ENCODE measurements around the gene OSBPL10.

OSBPL10 gene

DNA sequence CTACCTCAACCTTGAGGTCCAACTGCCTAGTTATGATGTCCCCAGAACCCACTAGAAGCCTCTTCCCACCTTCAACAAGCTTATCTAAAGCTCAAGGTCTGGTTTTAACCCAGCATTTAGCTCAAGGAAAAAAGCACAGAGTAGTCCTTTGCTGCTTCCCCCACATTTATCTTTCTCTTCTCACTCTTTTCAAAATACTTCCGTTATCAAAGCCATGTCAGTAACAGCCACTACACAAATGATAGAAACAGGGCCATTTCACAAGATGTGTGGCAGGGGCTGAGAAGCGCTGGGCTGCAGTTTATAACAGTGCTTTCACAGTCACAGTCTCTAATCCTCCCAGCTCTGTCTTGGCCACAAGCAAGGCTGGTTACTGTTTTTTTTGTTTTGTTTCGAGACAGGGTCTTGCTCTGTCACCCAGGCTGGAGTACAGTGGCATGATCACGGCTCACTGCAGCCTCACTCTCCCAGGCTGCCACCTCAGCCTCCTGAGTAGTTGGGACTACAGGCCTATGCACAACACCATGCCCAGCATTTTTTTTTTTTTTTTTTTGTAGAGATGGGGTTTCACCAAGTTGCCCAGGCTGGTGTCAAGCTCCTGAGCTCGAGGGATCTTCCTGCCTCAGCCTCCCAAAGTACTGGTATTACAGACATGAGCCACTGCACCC is 218.8 kb downstream of the OSBPL10 start:
- no peak for DNase-seq (ENCODE audit: low read depth)
- no peak overlapping the region for H3K4me3 ChIP-seq (replicated peaks; ENCODE audit: low read depth, low read length)
- TF ChIP-seq, protein P1, sequence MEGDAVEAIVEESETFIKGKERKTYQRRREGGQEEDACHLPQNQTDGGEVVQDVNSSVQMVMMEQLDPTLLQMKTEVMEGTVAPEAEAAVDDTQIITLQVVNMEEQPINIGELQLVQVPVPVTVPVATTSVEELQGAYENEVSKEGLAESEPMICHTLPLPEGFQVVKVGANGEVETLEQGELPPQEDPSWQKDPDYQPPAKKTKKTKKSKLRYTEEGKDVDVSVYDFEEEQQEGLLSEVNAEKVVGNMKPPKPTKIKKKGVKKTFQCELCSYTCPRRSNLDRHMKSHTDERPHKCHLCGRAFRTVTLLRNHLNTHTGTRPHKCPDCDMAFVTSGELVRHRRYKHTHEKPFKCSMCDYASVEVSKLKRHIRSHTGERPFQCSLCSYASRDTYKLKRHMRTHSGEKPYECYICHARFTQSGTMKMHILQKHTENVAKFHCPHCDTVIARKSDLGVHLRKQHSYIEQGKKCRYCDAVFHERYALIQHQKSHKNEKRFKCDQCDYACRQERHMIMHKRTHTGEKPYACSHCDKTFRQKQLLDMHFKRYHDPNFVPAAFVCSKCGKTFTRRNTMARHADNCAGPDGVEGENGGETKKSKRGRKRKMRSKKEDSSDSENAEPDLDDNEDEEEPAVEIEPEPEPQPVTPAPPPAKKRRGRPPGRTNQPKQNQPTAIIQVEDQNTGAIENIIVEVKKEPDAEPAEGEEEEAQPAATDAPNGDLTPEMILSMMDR (IDR thresholded peaks at IDR 0.05; ENCODE audit: low read length, missing control alignments), result no peak

DNA sequence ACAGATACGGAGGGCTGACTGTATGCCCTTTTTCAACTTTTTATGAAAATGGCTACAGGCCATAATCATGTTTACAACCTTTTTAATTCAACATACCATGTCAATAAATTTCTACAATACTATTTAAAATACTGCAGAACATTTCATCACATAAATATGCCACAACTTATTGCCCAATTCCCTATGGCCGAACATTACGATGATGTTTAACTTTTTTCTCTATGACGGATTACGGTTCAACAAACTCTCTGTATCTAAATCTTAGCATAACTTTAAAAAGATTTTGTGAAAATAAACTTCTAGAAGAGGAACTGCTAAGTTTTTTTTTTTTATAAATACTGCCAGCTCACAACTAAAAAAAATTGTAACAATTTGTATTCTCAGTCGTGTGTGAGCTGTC is 220.4 kb downstream of the OSBPL10 start:
- TF ChIP-seq, protein P1 (IDR thresholded peaks at IDR 0.05; ENCODE audit: low read length, missing control alignments), result no peak
- no peak overlapping the region for H3K4me3 ChIP-seq (replicated peaks; ENCODE audit: low read depth, low read length)
- DNase-seq (ENCODE audit: low read depth), result no peak

- no peak overlapping the region for H3K4me3 ChIP-seq (replicated peaks; ENCODE audit: low read depth, low read length)
- DNase-seq (ENCODE audit: low read depth), result no peak
- TF ChIP-seq, protein P1 (IDR thresholded peaks at IDR 0.05; ENCODE audit: low read length, missing control alignments), result no peak
Observed at GRCh38 chr3:31758322-31758965, 222.6 kb downstream of the OSBPL10 start.

DNA sequence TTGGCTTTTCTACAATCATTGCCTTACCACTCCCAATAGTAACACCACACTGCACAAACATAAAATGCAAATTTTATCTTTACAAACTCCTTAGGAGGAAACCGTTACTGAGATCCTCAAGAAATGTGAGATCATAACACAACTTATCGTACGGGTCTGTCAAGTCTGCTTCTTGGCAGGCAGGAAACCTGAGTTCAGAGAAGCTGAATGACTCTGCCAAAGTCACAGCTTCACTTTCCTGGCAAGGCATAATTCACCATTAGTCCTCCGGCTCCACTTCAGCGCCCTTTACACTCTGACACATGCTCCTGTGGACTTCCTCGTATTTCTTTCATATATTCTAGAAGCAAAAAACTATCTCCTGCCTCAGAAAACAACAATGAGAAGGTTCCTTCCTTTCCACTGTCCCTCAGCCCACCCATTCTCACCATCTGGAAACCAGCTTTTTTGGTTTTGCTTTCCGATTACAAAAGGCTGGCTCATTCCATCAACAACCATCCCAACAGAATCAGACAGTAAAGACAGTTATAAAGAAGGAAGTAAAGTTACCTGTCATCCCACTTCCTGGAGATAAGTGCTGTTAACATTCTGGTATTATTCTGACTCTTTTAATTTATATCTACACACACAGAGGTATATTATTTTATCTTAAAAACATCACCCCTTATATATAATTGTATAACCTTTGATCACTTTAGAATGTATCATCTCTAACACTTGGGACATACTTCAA is 225.0 kb downstream of the OSBPL10 start:
- peak; percentile 7 for DNase-seq (ENCODE audit: low read depth)
- TF ChIP-seq, protein P1 (IDR thresholded peaks at IDR 0.05; ENCODE audit: low read length, missing control alignments), result no peak
- no peak overlapping the region for H3K4me3 ChIP-seq (replicated peaks; ENCODE audit: low read depth, low read length)

- DNase-seq (ENCODE audit: low read depth), result no peak
- TF ChIP-seq, protein P1 (IDR thresholded peaks at IDR 0.05; ENCODE audit: low read length, missing control alignments), result no peak
Observed at GRCh38 chr3:31754575-31755278, 226.3 kb downstream of the OSBPL10 start.

DNA sequence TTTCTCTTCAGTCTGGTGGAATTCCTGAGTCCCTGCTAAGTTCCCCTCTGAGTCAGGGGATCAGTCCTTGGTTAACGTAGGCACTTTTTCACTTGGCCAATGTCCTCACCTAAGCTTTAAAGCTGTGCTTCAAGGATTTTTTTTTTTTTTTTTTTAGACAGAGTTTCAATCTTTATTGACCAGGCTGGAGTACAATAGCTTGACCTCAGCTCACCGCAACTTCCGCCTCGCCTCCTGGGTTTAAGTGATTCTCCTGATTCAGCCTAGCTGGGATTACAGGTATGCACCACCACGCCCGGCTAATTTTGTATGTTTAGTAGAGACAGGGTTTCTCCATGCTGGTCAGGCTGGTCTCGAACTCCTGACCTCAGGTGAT is 228.0 kb downstream of the OSBPL10 start:
- H3K4me3 ChIP-seq (replicated peaks; ENCODE audit: low read depth, low read length), result no peak overlapping the region
- TF ChIP-seq, protein P1 (IDR thresholded peaks at IDR 0.05; ENCODE audit: low read length, missing control alignments), result no peak
- no peak for DNase-seq (ENCODE audit: low read depth)

More at GRCh38 chr3:31754575-31755278, 226.3 kb downstream of the OSBPL10 start:
- no peak overlapping the region for H3K4me3 ChIP-seq (replicated peaks; ENCODE audit: low read depth, low read length)
